Testis (tissue), 2 donors: ENCODE data around the gene OXT.

Experiments used
- CTCF ChIP-seq, 3 experiments: fragments of 450-650 bp in 2 of 3; fragments of 200-600 bp in 1 of 3; sonication (generic) in 1 of 3; IDR thresholded peaks; one replicate each; pipeline ENCODE4 v1.5.1; 2016 to 2019; ENCODE audit warnings: antibody characterized with exemption in 3 of 3, mild to moderate bottlenecking in 2 of 3, moderate library complexity in 1 of 3
- POLR2A ChIP-seq: fragments of 450-650 bp; IDR thresholded peaks from one replicate; pipeline ENCODE4 v1.6.1; 2017; ENCODE audit warnings: antibody characterized with exemption, mild to moderate bottlenecking, moderate library complexity

- TF ChIP-seq POLR2A (no peak), CTCF (IDR thresholded peaks at IDR 0.05) (no peak)
Measured at GRCh38 chr20:3043322-3043721, 28.1 kb upstream of the OXT start, which contains the start of gene GNRH2.
